ENCODE measurements around the gene PTP4A2.
"Not testable (repeated sequence)": the region's sequence is repeated elsewhere in the genome, so short reads cannot be mapped to it uniquely, and the experiment has no call there.

PTP4A2 gene

DNA sequence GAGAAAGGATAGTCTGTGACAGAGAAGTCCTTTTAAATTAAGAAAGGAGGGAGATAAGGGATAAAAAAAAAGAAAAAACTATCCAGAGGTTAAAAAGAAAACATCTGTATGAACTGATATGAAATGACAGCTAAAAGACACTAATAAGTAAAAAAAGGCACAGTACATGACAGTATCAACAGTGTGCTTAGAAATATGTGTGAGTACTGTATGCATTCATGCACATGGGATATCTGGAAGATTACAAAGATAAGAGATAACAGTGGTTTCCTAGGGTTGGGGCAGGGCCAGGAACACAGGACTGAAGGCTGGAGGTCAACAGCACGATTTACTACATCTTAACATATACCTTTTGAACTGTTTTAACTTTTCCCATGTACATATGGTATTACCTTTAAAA, 13.3 kb downstream of the PTP4A2 start:
- no peak for DNase-seq (ENCODE audit: low read depth)

- DNase-seq (ENCODE audit: low read depth) = no peak
Observed at GRCh38 chr1:31923901-31924535, 14.2 kb downstream of the PTP4A2 start.

DNA sequence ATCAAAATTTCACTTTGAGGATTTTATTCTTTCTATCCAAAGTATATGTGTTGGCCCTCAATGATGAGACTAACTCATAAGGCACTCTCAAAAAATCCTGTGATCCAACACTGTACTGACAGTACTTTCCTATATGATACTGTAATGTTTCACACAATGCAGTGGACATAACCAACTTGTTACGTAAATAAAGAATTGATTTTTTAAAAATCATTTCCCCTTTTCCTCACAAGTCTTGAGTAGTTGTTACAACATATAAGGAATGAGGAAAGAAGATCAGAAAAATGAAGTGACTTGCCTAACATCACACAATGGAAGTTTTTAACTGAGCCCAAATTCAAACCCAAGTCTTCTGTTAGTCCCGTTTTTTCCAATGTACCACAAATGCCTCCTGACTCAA, 17.2 kb downstream of the PTP4A2 start:
- DNase-seq (ENCODE audit: low read depth) = no peak

GRCh38 chr1:31919591-31919990, 18.6 kb downstream of the PTP4A2 start:
- no peak for DNase-seq (ENCODE audit: low read depth)

DNA sequence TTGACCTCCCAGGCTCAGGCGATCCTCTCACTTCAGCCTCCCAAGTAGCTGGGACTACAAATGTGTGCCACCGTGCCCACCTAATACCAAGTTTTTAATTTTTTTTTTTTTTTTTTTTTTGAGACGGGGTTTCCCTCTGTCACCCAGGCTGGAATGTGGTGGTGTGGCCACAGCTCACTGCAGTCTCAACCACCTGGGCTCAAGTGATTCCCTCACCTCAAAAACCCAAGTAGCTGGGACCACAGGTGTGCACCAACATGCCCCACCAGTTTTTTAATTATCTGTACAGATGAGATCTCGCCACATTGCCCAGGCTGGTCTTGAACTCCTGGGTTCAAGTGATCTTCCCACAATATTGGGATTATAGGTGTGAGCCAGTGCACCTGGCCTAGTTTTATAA, 22.7 kb downstream of the PTP4A2 start:
- DNase-seq (ENCODE audit: low read depth) = no peak

DNA sequence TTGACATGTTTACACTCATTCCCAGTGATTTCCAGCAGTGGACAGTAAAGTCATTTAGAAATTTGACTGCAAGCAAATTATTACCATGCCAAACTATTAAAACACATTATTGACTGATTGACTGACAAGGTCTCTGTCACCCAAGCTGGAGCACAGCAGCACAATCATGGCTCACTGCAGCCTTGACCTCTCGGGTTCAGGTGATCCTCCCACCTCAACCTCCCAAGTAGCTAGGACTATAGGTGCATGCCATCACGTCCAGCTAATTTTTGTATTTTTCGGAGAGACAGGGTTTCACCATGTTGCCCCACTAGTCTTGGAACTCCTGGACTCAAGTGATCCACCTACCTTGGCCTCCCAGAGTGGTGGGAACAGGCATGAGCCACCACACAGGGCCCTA, 24.2 kb downstream of the PTP4A2 start:
- no peak for DNase-seq (ENCODE audit: low read depth)

GRCh38 chr1:31912839-31913239, 25.3 kb downstream of the PTP4A2 start:
- DNase-seq (ENCODE audit: low read depth) = no peak

DNA sequence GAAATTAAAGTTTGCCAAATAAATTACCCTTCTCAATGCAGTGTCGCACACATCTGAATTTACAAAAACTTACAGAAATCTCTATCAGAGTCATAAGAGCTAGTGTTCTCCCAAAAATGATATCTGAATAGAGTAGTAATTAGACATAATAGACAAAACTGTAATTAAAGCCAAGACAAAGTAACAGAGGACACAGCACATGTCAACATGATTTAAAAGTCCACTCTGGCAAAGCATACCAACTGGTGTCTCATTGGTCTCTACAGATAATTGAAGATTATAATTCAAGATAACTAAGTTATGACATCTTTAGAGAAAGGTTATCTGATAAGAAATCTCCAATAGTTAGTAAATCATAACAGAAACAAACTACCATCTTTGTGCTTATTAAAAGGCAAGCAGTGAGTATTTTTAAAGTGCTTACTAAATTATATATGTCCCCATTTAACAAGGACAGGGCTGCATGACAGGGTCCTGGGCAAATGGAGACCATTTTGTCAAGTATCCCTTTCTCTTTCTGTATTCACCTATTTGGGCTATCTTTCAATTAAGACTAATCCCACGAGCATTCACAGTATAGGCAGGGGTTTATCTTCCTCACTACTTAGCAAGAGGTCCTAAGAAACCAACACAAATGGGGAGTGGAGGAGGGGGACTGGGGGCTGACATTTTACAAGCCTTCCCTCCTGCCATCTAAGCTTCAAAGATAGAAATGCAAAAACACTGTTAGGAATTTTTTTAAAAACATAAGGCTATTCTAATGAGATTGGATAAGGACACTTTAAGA, 26.0 kb downstream of the PTP4A2 start:
- no peak for DNase-seq (ENCODE audit: low read depth)

DNA sequence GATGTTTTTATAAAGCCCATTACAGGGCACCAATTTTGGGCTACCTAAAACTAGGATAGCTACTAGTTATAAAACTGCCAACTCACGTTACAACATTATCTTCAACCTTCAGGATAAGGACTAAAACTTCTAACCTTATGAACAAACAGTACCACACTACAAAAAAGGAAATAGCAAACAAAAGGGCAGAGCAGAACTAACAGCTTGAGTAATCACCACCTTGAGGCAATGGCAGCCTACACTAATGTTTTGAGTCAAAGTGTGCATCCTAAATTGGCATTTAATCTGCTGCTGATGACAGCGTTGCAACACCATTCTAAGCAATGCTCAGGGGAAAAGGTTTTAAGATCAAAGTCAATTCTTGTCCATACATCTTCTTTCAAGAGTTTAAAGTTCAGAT, 27.2 kb downstream of the PTP4A2 start:
- peak; percentile 22 for DNase-seq (ENCODE audit: low read depth)

- DNase-seq (ENCODE audit: low read depth) = no peak
Observed at GRCh38 chr1:31909691-31910090, 28.5 kb downstream of the PTP4A2 start.

DNA sequence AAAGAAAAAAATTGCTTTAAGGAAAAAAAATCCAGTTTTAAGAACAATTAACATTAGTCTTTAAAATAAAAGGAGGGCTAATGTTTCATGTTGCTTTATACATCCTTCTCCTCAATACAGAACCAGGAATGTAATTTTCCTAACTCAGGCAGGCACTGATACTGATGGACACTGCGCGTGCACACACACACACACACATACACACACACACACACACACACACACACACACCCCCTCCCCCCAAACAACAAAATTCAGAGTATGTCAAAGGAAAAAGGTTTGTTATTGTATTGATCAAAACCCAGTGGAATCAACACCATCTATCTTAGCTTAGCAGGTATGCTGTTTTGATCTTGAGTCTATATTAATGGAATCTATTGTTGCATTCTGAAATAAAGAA, 31.6 kb downstream of the PTP4A2 start:
- no peak for DNase-seq (ENCODE audit: low read depth)

DNA sequence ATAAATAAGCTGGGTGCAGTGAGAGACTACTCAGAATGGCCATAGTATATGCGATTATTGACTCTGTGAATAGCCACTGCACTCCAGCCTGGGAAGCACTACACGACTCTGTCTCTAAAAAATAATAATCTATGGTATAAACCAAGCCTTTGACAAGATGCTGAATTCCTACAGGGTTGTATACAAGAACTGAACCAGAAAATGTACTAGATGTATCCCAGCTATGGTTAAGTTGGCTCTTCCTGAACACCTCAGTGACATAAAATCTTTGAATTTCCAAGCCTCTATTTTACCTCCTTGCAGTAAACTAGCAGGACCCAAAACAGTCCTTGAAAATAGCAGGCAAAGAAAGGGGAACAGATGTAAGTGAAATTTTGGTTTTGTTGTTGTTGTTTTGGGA, 32.5 kb downstream of the PTP4A2 start:
- DNase-seq (ENCODE audit: low read depth) = no peak

DNA sequence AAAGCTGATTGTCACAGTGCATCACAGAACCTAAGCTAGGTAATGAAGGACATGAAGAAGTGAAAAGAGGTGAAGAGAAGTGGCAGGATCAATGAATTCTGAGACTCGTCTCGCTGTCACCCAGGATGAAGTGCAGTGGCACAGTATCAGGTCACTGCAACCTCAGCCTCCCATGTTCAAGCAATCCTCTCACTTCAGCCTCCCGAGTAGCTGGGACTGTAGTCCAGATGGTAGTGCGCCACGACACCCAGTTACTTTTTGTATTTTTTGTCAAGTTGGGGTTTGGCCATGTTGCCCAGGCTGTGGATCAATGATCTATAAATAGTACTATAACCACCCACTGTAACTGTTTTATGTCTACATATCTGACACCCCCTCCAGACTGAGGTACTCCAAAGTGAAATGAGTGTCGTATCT, 33.1 kb downstream of the PTP4A2 start:
- DNase-seq (ENCODE audit: low read depth) = no peak

GRCh38 chr1:31904339-31905092, 33.7 kb downstream of the PTP4A2 start:
- peak; percentile 50 for DNase-seq (ENCODE audit: low read depth)

- DNase-seq (ENCODE audit: low read depth) = no peak
Observed at GRCh38 chr1:31902510-31902860, 35.7 kb downstream of the PTP4A2 start.

DNA sequence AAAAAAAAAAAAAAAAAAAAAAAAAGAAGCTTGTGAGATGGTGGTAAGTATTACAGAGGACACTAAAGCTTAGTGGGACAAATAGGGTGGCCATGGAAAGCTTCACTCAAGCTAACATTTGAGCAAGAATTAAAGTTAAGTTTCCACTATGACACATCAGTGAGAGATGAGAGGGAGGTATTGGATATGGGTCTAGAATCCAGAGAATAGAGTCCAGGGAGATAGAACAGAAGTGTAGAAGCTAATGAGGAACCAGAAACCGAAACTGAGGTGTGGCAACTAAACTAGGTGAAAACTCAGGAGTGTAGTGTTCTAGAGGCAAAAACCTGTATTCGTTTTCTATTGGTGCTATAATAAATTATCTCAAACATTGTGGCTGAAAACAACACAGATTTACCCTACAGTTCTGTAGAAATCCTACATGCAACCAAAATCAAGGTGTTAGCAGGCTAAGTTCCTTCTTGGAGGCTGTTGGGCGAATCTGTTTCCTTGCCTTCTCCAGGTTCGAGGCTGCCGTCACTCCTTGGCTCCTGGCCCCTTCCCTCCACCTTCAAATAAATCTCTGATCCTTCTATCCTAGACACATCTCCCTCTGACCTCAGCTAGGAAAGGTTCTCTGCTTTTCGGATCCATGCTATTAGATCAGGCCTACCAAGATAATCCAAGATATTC, 36.2 kb downstream of the PTP4A2 start:
- no peak for DNase-seq (ENCODE audit: low read depth)

- no peak for DNase-seq (ENCODE audit: low read depth)
Observed at GRCh38 chr1:31900790-31901189, 37.4 kb downstream of the PTP4A2 start.

DNA sequence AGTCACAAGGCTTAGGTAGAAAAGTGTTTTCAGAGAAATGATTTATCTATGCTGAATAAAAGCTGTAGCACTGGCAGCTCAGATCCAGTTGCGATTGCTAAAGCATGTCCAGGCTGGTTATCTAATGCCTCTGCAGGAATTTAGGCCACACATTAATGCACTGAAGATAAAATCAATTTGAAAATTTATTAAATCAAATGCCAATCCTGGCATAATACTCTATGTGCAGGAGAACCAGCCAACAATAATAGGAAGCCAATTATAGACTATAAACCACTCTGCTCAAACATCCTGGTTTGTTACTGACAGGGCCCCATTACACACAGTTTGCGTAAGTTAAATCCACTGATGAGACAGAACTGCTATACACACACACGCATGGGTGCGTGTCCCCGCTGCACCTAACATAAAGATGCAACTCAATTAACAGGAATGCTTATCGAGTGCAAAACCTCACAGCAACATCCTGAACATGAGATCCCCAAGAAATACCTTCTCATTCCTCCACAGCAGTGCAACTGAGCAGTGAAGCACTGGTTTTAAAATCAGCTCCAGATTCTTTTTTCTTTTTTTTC, 40.6 kb downstream of the PTP4A2 start:
- DNase-seq (ENCODE audit: low read depth) = peak; percentile 28

DNA sequence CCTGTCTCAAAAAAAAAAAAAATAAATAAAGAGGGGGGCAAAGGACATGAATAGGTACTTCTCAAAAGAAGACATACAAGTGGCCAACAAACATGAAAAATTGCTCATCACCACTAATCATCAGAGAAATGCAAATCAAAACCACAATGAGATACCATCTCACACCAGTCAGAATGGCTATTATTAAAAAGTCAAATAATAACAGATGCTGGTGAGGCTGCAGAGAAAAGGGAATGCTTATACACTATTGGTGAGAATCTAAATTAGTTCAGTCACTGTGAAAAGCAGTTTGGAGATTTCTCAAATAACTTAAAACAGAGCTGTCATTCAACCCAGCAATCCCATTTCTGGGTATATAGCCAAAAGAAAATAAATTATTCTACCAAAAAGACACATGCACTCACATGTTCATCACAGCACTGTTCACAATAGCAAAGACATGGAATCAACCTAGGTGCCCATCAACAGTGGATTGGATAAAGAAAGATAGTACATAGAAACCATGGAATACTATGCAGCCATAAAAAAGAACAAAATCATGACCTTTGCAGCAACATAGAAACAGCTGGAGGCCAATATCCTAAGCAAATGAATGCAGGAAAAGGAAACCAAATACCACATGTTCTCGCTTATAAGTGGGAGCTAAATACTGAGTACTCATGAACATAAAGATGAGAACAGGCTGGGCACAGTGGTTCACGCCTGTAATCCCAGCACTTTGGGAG, 42.5 kb downstream of the PTP4A2 start:
- not testable (repeated sequence) for DNase-seq (ENCODE audit: low read depth)

DNA sequence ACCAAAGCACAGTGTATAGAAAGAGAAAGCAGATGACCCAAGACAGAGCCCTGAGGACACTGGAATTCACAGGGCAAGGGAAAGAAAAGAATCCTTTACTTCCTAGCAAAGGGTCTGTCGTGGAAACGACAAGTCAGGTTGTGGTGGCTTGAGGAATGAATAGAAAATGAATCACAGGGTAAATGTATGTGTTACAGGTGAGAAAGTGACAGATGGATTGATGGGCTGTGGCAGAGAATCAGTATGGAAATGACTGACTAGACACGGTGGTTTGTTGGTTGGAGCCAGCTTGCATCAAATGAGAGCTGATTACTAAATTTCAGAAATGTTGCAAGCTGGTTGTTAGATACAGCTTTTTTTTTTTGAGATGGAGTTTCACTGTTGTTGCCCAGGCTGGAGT, 46.9 kb downstream of the PTP4A2 start:
- no peak for DNase-seq (ENCODE audit: low read depth)

DNA sequence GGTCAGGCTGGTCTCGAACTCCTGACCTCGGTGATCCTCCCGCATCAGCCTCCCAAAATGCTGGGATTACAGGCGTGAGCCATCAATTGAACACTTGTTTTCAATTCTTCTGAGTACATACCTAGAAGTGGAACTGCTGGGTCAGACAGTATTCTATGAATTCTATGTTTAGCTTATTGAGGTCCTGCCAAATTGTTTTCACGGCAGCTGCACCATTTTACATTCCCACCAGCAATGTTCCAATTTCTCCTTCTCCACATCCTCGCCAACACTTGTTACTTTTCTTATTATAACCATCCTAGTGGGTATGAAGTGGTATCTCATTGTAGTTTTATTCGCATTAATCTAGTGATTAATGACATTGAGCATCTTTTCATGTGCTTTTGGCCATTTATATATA, 49.9 kb downstream of the PTP4A2 start:
- DNase-seq (ENCODE audit: low read depth) = no peak

DNA sequence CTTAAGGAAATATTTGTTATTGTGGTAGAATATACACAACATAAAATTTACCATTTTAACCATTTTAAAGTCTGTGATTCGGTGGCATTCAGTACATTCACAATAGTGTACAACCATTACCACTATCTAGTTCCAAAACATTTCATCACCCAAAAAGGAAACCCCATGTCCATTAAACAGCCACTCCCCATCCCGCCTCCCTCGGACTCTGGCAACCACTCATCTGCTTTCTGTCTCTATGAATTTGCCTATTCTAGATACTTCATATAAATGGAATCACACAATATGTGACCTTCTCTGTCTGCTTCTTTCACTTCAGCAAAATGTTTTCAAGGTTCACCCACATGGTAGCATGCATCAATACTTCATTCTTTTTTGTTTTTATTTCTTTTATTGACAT, 51.3 kb downstream of the PTP4A2 start:
- DNase-seq (ENCODE audit: low read depth) = no peak

Measured in fibroblast of gingiva (primary cell).